Colonic mucosa (tissue), 4 donors: ENCODE results near the gene SCAMP2. TPM values are rescaled to one million over a fixed set of nuclear protein-coding genes. Genes with fewer than 3 reads are reported as not detected.

Experiments used
- DNase-seq: peaks from one replicate; pipeline ENCODE4 v3.0.0-alpha.2; 2020
- H3K27ac ChIP-seq: fragments of 200-600 bp; one replicate; pipeline ENCODE4 v1.8.0; 2021
- H3K27me3 ChIP-seq: fragments of 200-600 bp; one replicate; pipeline ENCODE4 v1.8.0; 2021
- H3K36me3 ChIP-seq: fragments of 200-600 bp; one replicate; pipeline ENCODE4 v1.8.0; 2021
- H3K4me1 ChIP-seq: fragments of 200-600 bp; one replicate; pipeline ENCODE4 v1.8.0; 2021; ENCODE audit warnings: mild to moderate bottlenecking
- H3K4me3 ChIP-seq: fragments of 200-600 bp; one replicate; pipeline ENCODE4 v1.8.0; 2021
- H3K9ac ChIP-seq, 2 donors: one replicate each; pipeline ENCODE4 v1.7.0; 2013; ENCODE audit warnings: control low read depth in 2 of 2, low read depth in 2 of 2, low read length in 2 of 2
- H3K9me3 ChIP-seq: fragments of 200-600 bp; one replicate; pipeline ENCODE4 v1.8.0; 2021
- intact Hi-C: fragments of 100-400 bp; cut with DNase I; formaldehyde crosslinking; loops from one replicate; pipeline ENCODE4 v1.14.1; 2022
- total RNA-seq, 2 donors: library from RNA; stranded (reverse); fragmentation: NEBNext Ultra II Directional in 1 of 2; extraction: Animal tissue kit (Norgen Biotek cat#: 25700) in 1 of 2; gene quantifications; one replicate each; pipeline ENCODE4 v1.2.1, GENCODE V29; 2021
- TF ChIP-seq, protein P1 (sequence below): fragments of 200-600 bp; IDR thresholded peaks from one replicate; pipeline ENCODE4 v1.8.0; 2022; ENCODE audit warnings: antibody characterized with exemption, mild to moderate bottlenecking
- donor health status: healthy.
- donor health status: DM: no; HTN: no; CAD: no.
- donor health status: DM: no; HTN: no; CAD: no.

The SCAMP2 gene
- total RNA-seq, 2 donors from 2014 or later = 152 to 204 TPM

DNA sequence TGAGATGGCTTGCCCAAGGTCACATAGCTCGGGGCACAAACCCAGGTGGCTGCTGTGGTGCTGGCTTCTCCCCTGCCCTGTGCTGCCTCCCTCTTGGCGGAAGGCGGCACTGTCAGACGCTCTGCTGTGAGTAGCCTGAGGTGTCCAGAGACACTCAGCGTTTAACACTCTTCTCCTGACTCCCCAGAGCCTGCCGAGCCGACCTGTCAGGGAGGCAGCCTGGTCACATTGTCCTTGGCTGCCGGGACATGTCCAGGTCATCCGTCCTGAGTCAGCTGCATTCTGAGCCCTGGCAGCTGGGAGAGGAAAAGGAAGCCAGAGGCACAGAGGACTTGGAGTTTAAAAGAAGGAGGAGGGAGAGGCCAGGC, 55.8 kb downstream of the SCAMP2 start:
- Histone ChIP-seq H3K4me1 (peaks cover 15% of the 10 kb centered on the region), H3K4me3 (no peak overlapping the region), H3K9ac (peak overlapping the region in 1 of 2 donors; percentile 22), H3K36me3 (no peaks in the 10 kb centered on the region), H3K9me3 (no peaks in the 10 kb centered on the region), H3K27ac (peak overlapping the region; percentile 33), H3K27me3 (no peaks in the 10 kb centered on the region)
- TF ChIP-seq, protein P1, sequence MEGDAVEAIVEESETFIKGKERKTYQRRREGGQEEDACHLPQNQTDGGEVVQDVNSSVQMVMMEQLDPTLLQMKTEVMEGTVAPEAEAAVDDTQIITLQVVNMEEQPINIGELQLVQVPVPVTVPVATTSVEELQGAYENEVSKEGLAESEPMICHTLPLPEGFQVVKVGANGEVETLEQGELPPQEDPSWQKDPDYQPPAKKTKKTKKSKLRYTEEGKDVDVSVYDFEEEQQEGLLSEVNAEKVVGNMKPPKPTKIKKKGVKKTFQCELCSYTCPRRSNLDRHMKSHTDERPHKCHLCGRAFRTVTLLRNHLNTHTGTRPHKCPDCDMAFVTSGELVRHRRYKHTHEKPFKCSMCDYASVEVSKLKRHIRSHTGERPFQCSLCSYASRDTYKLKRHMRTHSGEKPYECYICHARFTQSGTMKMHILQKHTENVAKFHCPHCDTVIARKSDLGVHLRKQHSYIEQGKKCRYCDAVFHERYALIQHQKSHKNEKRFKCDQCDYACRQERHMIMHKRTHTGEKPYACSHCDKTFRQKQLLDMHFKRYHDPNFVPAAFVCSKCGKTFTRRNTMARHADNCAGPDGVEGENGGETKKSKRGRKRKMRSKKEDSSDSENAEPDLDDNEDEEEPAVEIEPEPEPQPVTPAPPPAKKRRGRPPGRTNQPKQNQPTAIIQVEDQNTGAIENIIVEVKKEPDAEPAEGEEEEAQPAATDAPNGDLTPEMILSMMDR = peak; percentile 38
- intact Hi-C loops = no loop called here
- DNase-seq = peak; percentile 66

DNA sequence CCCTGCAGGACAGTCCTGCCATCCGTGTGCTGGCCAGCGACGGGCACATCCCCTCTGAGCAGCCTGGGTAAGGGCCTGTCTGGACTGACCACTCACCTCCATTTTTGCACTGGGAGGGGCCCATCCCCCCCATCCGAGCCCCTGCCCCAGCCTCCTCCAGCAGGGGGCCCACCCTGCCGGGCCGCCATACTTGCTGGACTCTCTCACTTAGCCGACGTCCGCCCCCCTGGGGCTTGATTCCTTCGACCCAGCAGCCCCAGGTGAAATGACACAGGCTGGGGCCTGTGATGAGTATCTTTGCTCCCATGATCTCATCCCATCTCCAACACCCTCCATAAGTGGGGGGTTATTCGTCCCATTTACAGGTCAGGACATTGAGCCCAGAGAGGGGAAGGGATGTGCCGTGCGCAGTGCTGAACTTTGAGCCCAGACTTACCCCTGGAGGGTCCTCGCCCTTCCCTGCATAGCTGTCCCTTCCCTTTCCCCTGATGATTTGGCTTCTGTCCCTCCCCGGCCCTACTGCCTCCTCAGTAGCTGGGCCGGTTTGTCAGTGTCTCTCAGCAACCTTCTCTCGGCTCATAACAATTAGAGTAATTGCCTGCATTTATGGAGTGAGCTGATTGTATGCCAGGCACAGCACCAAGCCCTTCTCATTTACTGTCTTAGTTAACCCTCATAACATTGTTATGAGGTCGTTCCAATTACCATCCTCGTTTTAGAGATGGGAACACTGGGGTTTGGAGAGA, 56.4 kb downstream of the SCAMP2 start:
- Histone ChIP-seq H3K4me1 (peaks cover 15% of the 10 kb centered on the region), H3K36me3 (no peaks in the 10 kb centered on the region), H3K9me3 (no peaks in the 10 kb centered on the region), H3K27ac (peak overlapping the region; percentile 33), H3K27me3 (no peaks in the 10 kb centered on the region), H3K4me3 (no peak overlapping the region), H3K9ac (peak overlapping the region in 1 of 2 donors; percentile 16)
- intact Hi-C loops = no loop called here
- peak; percentile 49 for DNase-seq
- TF ChIP-seq, protein P1 = no peak

DNA sequence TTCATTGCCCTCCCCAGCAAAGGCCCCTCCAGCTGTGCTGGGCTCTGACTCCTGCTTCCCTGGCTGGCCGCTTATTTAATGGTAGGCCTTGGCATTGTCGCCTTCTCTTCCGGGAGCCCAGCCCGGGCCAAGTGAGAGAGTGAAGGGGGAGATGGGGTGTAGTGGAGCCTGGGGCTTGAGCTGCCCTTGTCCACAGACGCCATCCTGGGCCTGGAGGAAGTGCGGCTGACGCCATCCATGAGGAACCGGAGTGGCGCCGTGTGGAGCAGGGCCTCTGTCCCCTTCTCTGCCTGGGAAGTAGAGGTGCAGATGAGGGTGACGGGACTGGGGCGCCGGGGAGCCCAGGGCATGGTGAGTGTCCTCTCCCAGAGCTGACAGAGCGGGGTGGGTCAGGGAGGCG, 57.2 kb downstream of the SCAMP2 start:
- no peaks in the 10 kb centered on the region for H3K27me3 ChIP-seq
- H3K4me3 ChIP-seq = no peak overlapping the region
- intact Hi-C loops = no loop called here
- no peaks in the 10 kb centered on the region for H3K36me3 ChIP-seq
- no peaks in the 10 kb centered on the region for H3K9me3 ChIP-seq
- H3K27ac ChIP-seq = no peak overlapping the region
- peaks cover 15% of the 10 kb centered on the region for H3K4me1 ChIP-seq
- TF ChIP-seq, protein P1 = no peak
- DNase-seq = no peak
- H3K9ac ChIP-seq = peak overlapping the region in 1 of 2 donors; percentile 78

DNA sequence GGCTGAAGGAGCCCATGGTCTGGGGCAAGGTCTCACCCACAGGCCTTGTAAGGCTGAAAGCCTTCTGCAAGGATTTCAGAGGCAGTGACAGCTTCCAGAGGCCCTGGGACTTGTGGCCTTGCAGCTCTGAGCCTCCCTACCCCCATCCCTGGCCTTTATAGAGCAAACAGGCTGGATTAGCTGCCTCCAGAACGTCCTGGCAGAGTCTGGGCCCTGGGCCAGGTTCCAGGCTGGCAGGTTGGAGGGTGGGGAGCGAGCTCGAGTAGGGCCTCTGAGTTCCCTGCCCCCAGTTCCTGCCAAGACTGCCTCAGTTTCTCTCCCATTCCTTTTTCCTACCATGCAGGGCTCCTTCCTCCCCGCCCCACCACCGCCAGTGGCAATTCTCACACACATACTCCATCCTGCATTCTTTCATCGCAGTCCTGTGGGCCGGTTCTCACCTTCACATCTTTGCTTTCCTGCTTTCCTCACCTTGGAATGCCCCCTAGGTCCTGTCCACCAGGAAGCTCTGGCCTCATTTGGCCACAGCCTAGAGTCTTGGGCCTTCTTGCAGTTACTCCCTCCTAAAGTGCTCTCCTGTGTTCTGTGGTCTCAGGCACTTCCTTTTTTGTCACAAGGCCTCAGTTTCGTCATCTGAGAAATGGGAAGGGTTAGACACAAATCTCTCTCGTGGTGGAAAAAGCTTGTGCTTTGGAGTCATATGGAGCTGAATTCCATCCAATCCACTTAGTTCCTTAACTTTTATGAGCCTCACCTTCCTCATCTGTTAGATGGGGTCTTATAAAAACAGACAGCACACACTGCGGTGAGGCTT, 57.8 kb downstream of the SCAMP2 start:
- H3K27ac ChIP-seq = peak overlapping the region; percentile 8
- TF ChIP-seq, protein P1 = no peak
- H3K9ac ChIP-seq = peak overlapping the region; percentile 57 to 78
- peak; percentile 89 for DNase-seq
- H3K27me3 ChIP-seq = no peaks in the 10 kb centered on the region
- H3K4me1 ChIP-seq = peaks cover 15% of the 10 kb centered on the region
- H3K9me3 ChIP-seq = no peaks in the 10 kb centered on the region
- no peak overlapping the region for H3K4me3 ChIP-seq
- H3K36me3 ChIP-seq = no peaks in the 10 kb centered on the region
- intact Hi-C loops = no loop called here

DNA sequence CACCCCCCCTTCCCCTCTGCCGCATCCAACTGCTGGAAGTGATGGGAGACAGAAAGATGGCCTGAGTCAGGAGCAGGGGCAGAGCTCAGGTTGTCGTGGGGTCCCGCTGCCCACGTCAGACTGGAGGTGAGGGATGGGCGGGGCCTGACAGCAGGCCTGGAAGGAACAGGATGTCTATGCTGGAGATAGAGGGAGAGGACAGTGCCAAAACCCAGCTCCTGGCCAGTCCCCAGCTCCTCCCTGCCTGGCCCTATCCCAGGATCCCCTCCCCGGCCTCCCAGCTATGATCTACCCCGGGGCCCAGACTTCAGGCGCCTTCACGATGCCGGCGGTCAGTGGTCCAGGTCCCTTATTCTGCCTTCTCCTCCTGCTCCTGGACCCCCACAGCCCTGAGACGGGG, 60.6 kb downstream of the SCAMP2 start, which contains the start of gene LMAN1L:
LMAN1L (plus strand) TSS at position 303 of the 400 bp plus-strand sequence; CDS start at position 323, 20 bp downstream.
- TF ChIP-seq, protein P1 = no peak

More for the DNA sequence above, 60.6 kb downstream of the SCAMP2 start, which contains the start of gene LMAN1L:
- intact Hi-C loops = no loop called here
- H3K4me1 ChIP-seq = peaks cover 2% of the 10 kb centered on the region
- no peak within 1 kb of the TSS for H3K9ac ChIP-seq
- no peaks in the 10 kb centered on the region for H3K27me3 ChIP-seq
- no peak within 1 kb of the TSS for H3K27ac ChIP-seq
- H3K36me3 ChIP-seq = no peaks in the 10 kb centered on the region
- no peaks in the 10 kb centered on the region for H3K9me3 ChIP-seq
- H3K4me3 ChIP-seq = no peak within 1 kb of the TSS
- no peak for DNase-seq
